ENCODE results near the gene ATG5.

Gene ATG5

DNA sequence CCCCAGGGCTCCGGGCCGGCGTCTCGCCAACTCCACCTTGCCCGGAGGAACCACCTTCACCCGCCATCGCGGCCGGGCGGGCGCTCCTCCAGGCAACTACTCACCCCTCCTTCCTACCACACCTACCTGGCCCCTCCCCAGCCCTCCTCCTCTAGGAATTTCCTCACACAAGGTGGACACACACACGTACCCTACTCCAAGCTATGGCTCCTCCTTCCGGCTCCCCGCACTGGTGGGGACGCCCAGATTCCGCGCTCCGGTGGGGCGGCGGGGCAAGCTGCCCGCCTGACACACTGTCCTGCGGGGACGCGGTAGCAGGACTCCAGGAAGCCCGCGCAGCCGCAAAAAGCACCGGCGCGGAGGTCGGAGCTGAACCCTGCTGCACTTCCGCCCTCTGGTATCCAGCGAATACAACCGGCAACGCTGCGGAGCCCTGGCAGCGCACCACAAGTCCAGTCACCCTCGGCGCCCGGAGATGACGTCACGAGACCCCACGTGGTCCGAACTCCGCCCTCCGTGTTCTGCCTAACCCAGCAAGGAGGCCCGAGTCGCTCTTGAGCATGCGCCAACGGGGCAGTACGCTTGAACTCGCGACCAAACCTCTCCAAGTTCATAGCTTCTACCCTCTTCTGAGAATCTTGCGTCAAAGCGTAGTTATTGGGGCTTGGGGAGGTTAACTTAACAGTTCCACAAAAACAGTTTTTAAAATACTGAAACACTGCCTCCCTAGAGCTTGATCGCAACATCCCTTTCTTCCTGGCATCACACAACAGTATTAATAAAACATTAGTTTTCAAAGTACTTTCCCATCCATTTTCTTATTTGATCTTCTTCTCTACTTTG is at the start of gene ATG5:
Gene ATG5, minus strand, starts transcription at position 425 of the 843 bp plus-strand sequence. CDS start 9,552 bp downstream, outside the sequence.
- H3K4me3 ChIP-seq (ENCODE audit: low read length), result peak within 1 kb of the TSS; percentile 94
- TF ChIP-seq ZNF274 (IDR thresholded peaks at IDR 0.05; ENCODE audit: low read depth, low read length), result no peak

DNA sequence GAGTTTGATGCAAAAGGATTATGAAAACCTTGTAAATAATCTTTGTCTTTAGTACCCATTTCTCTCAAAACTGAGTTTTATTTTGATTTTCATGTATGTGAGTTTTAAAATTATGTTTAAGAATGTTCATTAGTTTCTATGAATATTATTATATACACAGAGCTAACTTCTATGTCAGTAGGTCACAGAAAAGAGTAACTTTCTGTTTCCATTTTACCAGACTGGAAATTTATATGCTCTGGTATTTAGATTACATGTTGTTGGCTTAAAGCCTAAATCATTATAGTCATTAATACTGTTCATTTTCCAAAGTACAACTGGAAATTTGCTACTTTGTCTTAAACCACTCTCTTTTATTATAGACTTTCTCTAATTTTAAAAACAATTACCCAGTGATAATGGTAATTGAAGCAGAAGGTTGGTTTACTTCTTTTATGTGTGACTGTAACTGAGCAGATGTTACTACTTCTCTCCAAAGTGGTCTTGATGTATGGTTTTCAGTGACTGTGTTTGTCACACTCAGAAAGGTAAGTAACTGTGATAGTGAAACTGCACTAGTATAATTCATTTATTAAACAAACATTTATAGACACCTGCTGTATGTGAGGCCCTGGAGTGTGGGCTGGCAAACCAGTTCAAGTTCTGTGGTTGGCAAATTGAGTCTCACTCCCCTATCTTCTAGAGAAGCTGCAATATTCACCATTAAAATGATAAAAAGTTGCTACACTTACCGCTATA is 48.1 kb upstream of the ATG5 start:
- no peak for TF ChIP-seq ZNF274 (IDR thresholded peaks at IDR 0.05; ENCODE audit: low read depth, low read length)
- no peak overlapping the region for H3K4me3 ChIP-seq (ENCODE audit: low read length)

- TF ChIP-seq ZNF274 (IDR thresholded peaks at IDR 0.05; ENCODE audit: low read depth, low read length), result no peak
- no peak overlapping the region for H3K4me3 ChIP-seq (ENCODE audit: low read length)
Measured at GRCh38 chr6:106372838-106373501, 47.4 kb upstream of the ATG5 start.

DNA sequence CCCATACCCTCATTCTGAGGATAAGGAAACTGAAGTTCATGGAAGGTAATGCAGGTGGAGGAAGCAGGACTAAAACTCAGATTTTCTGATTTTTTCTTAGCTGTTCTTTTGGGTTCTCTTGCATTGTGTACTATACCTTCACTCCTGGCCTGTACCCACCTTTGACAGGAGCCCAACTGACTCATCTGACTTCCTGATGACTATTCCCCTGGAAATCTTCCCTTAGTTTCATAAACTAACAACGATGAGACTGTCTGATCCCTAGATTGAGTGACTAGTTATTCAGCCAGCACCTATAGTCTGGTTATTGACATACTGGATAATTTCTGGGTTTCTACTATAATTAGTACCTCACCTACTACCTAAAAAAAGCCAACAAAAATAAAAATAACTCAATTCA is 45.1 kb upstream of the ATG5 start:
- TF ChIP-seq ZNF274 (IDR thresholded peaks at IDR 0.05; ENCODE audit: low read depth, low read length), result no peak
- no peak overlapping the region for H3K4me3 ChIP-seq (ENCODE audit: low read length)

- no peak for TF ChIP-seq ZNF274 (IDR thresholded peaks at IDR 0.05; ENCODE audit: low read depth, low read length)
- H3K4me3 ChIP-seq (ENCODE audit: low read length), result no peak overlapping the region
Measured at GRCh38 chr6:106369739-106370138, 44.2 kb upstream of the ATG5 start.

DNA sequence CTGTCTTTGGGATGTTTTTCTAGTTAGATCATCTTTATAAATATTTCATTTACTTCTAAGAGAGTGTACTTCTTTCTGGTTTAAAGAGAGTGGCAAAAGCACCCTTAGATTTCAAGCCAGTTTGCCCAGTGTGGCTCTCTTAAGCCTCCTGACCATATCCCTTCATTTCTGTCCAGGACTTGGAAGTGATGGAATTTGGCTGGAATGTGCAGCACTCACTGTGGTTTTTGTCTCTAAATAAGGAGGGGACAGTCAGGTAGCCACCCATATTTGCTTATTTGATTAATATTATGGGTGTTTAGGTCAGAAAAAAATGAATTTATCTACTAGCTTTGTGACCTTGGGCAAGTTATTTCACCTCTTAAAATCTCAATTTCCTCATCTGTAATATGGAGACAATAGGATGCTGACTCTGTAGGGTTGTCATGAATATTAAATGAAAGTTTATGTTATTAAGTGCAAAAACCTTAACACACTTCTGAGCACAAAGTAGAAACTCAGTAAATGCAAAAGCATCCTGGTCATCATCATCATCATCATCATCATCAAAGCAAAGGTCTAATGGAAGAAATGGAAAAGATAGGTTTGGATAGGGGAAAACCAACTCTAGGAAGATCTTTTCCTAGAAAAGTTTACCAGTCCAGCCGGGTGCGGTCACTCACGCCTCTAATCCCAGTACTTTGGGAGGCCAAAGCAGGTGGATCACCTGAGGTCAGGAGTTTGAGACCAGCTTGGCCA is 38.0 kb upstream of the ATG5 start:
- TF ChIP-seq ZNF274 (IDR thresholded peaks at IDR 0.05; ENCODE audit: low read depth, low read length), result no peak
- H3K4me3 ChIP-seq (ENCODE audit: low read length), result no peak overlapping the region

- no peak for TF ChIP-seq ZNF274 (IDR thresholded peaks at IDR 0.05; ENCODE audit: low read depth, low read length)
- H3K4me3 ChIP-seq (ENCODE audit: low read length), result peak overlapping the region; percentile 3; the same call in 1 of the 2 replicates
Measured at GRCh38 chr6:106360989-106361430, 35.5 kb upstream of the ATG5 start.

DNA sequence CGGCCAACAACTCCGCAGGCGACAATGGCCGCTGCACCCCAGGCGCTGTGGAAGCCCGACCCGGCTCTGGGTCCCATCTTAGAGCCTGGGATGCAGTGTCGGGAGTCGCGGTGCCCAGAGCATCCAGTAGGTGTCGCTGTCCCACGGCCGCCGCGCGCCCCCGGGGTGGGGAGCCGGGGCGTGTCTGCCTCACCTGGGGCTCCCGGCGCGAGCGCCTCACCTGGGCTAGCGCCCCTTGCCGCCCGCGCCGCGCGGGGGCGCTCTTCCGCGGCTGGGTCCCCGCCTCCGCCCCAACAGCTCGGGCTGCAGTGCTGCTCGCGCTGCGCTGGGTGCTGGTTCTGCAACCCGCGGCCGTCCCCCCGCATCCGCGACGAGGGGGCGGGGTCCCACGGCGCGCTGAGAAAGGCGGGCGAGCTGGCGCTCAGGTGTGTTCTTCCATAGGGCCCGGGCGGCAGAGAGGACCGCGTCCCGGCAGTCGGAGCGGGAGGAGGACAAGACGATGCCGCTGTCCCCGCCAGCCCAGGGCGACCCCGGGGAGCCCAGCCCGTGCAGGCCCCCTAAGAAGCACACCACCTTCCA is 34.9 kb upstream of the ATG5 start, which contains the start of gene CRYBG1:
Gene CRYBG1, plus strand, starts transcription at position 308 of the 579 bp plus-strand sequence. Its CDS starts 192 bp downstream, at position 500.
- no peak for TF ChIP-seq ZNF274 (IDR thresholded peaks at IDR 0.05; ENCODE audit: low read depth, low read length)
- H3K4me3 ChIP-seq (ENCODE audit: low read length), result peak within 1 kb of the TSS; percentile 28; the same call in 1 of the 2 replicates

DNA sequence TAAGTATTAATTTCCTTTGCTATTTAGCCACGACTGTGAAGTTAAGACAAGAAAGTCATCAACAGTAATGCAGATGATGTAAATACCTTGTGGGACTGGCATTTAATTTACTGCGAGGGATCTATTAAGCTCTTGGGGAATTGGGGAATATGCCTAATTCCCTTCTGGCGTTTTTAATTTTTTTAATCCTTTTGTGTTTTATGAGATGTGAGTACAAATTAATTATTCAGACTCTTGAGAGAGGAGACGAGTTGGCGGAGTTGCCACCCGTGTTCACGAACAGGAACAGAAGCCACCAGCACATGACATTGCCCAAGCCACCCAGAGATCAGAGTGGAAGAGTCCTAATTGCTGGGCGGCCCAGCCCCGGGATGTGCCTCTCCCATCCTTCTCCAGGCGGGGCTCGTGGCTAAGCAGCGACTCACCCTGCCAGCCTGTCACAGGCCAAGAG is 34.4 kb upstream of the ATG5 start:
- H3K4me3 ChIP-seq (ENCODE audit: low read length), result peak overlapping the region; percentile 28; the same call in 1 of the 2 replicates
- no peak for TF ChIP-seq ZNF274 (IDR thresholded peaks at IDR 0.05; ENCODE audit: low read depth, low read length)

DNA sequence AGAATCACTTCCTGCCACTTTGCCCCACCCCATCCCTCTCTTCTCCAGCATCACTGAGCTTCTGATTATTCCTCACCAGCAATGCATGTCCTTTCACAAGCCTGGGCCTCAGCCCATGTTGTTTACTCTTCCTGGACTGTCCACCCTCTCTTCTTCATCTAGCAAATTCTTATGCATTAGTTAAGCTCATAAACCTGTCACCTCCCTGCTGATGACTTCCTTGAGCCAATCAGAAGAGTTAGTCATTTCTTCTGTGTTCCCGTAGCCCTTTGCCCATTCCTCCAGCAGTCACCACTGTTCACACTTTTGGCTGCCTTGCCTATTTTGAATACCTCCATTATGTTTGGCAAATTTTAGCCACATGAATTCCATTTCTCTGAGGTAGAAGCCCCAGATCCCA is 30.8 kb upstream of the ATG5 start:
- TF ChIP-seq ZNF274 (IDR thresholded peaks at IDR 0.05; ENCODE audit: low read depth, low read length), result no peak
- no peak overlapping the region for H3K4me3 ChIP-seq (ENCODE audit: low read length)

DNA sequence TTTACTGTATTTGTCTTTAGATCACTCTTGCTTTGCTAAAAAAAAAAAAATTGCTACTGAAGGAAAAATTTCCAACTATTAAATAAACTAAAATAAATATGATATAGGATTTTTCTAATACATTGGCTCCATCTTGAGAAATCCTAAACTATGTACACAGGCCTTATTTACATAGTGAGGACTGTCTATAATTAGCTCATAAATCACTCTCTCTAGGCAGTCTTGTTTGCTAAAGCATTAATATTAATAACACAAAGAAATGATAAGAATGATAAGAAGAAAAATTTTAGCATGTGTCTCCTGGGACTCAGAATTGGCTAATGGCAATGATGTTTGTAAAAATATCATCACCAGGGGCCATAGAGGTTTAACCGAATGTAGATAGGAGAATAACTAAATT is 21.7 kb upstream of the ATG5 start:
- TF ChIP-seq ZNF274 (IDR thresholded peaks at IDR 0.05; ENCODE audit: low read depth, low read length), result no peak
- no peak overlapping the region for H3K4me3 ChIP-seq (ENCODE audit: low read length)

DNA sequence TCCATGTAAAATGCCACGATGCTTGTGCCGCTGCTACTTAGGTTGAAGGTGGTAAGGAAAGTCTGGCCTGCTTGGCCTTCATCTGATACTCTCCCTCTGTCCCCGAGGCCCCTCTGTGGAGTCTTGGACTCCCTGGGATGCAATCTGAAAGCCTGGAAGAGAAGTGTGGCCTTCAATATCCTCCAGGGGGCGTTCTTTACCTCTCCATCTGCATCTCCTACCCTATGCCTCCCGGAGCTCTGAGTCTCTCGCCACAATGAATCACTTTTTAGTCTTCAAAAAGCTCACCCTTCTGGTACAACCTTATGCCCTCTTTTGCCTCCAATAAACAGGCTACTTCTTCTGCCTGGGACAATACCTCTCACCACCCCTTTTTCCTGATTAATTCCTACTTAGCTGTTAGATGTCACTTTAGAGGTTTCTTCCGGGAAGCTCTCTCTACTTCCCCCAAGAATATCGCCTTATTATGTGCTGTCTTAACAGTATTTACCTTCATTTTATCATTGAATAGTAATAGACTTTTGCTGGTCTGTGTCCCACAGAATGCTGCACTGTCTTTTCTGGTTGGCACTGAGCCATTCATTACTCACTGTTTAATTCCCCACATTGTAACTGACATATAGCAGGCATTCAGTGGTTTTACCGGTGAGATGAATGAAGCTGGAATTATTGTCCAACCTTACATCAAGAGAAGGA is 13.9 kb upstream of the ATG5 start:
- TF ChIP-seq ZNF274 (IDR thresholded peaks at IDR 0.05; ENCODE audit: low read depth, low read length), result no peak
- no peak overlapping the region for H3K4me3 ChIP-seq (ENCODE audit: low read length)
